GM12878 (cell line): Measurements from ENCODE around the gene CFB. TPM values are rescaled to one million over a fixed set of nuclear protein-coding genes. Genes with fewer than 3 reads are reported as not detected.

Experiments used
- ATF2 ChIP-seq: IDR thresholded peaks from 2 replicates; pipeline ENCODE4 v1.6.1; 2012; ENCODE audit warnings: low read length, inconsistent platforms
- BMI1 ChIP-seq: fragments of 450-650 bp; IDR thresholded peaks from 2 replicates; pipeline ENCODE4 v1.6.1; 2016; ENCODE audit warnings: mild to moderate bottlenecking, moderate library complexity, borderline replicate concordance
- CBFB ChIP-seq: IDR thresholded peaks from 2 replicates; pipeline ENCODE4 v1.6.1; 2016; ENCODE audit warnings: antibody characterized with exemption, low read depth
- CUX1 ChIP-seq: IDR thresholded peaks from 2 replicates; pipeline ENCODE4 v1.6.1; 2012; ENCODE audit warnings: improper control_type of control experiment, low read depth, low read length; ENCODE audit not compliant: insufficient replicate concordance
- HSF1 ChIP-seq: fragments of 150-350 bp; IDR thresholded peaks from 2 replicates; pipeline ENCODE4 v1.6.1; 2014; ENCODE audit warnings: mild to moderate bottlenecking, low read depth, low read length
- MTA3 ChIP-seq: IDR thresholded peaks from 2 replicates; pipeline ENCODE4 v1.6.1; 2012; ENCODE audit warnings: low read length, inconsistent platforms, borderline replicate concordance
- NBN ChIP-seq: fragments of 450-650 bp; IDR thresholded peaks from 2 replicates; pipeline ENCODE4 v1.6.1; 2016
- NFXL1 ChIP-seq: fragments of 450-650 bp; IDR thresholded peaks from 2 replicates; pipeline ENCODE4 v1.6.1; 2017; ENCODE audit warnings: antibody characterized with exemption, mild to moderate bottlenecking, borderline replicate concordance
- NKRF ChIP-seq: fragments of 450-650 bp; conservative IDR thresholded peaks from 2 replicates; pipeline ENCODE4 v1.6.1; 2017; ENCODE audit warnings: mild to moderate bottlenecking, moderate library complexity
- PAX5 ChIP-seq: IDR thresholded peaks from 2 replicates; pipeline ENCODE4 v1.6.1; 2011; ENCODE audit warnings: low read depth, low read length, borderline replicate concordance
- PML ChIP-seq: IDR thresholded peaks from 2 replicates; pipeline ENCODE4 v1.6.1; 2012; ENCODE audit warnings: low read length, inconsistent platforms
- RAD21 ChIP-seq: IDR thresholded peaks from 2 replicates; pipeline ENCODE4 v1.6.1; 2011; ENCODE audit warnings: mild to moderate bottlenecking, low read depth, low read length, moderate library complexity; ENCODE audit not compliant: insufficient read depth
- SMARCA5 ChIP-seq: fragments of 450-650 bp; IDR thresholded peaks from 2 replicates; pipeline ENCODE4 v1.6.1; 2017; ENCODE audit warnings: mild to moderate bottlenecking
- SREBF2 ChIP-seq: IDR thresholded peaks from 2 replicates; pipeline ENCODE4 v1.6.1; 2012; ENCODE audit warnings: mild to moderate bottlenecking, low read length
- SRF ChIP-seq, 2 experiments: IDR thresholded peaks; 2 replicates each; pipeline ENCODE4 v1.6.1; 2011; ENCODE audit warnings: low read depth in 2 of 2, low read length in 2 of 2, mild to moderate bottlenecking in 1 of 2, moderate library complexity in 1 of 2
- STAT1 ChIP-seq: fragments of 450-650 bp; conservative IDR thresholded peaks from 2 replicates; pipeline ENCODE4 v1.6.1; 2014; ENCODE audit warnings: antibody characterized with exemption, mild to moderate bottlenecking
- ZBED1 ChIP-seq: IDR thresholded peaks from 2 replicates; pipeline ENCODE4 v1.6.1; 2016; ENCODE audit warnings: borderline replicate concordance
- ZNF207 ChIP-seq: fragments of 450-650 bp; IDR thresholded peaks from 2 replicates; pipeline ENCODE4 v1.6.1; 2014; ENCODE audit warnings: antibody characterized with exemption, mild to moderate bottlenecking, borderline replicate concordance
- ZNF24 ChIP-seq: fragments of 450-650 bp; IDR thresholded peaks from 2 replicates; pipeline ENCODE4 v1.6.1; 2017; ENCODE audit warnings: antibody characterized with exemption, mild to moderate bottlenecking
- ZZZ3 ChIP-seq: IDR thresholded peaks from 2 replicates; pipeline ENCODE4 v1.6.1; 2011; ENCODE audit warnings: low read depth; ENCODE audit not compliant: control insufficient read depth, insufficient read length
- polyA plus RNA-seq, 11 experiments: library from polyadenylated mRNA; depleted of rRNA in 4 of 11; unstranded in 6 of 11; stranded (reverse) in 5 of 11; fragments of >200 nt; fragmentation: Nextera tagmentation in 4 of 11; fragmentation: Illumina TruSeq in 1 of 11; extraction: Ambion mirVana in 4 of 11; extraction: Trizol in 1 of 11; gene quantifications; 1 replicate in 1 of 11; 2 replicates in 10 of 11; pipeline versions ENCODE4 v1.2.1 to v1.2.3, GENCODE V29; 2011 to 2016; ENCODE audit warnings: inconsistent platforms in 2 of 11, missing spikeins in 2 of 11, low read depth in 1 of 11
- total RNA-seq, 4 experiments: library from RNA; depleted of rRNA in 3 of 4; stranded (reverse); fragments of >200 nt in 3 of 4; fragmentation: Illumina TruSeq in 1 of 4; extraction: Trizol in 1 of 4; gene quantifications; 2 replicates each; pipeline versions ENCODE4 v1.2.1 to v1.2.3, GENCODE V29; 2013 to 2021

CFB gene
- total and polyA plus RNA-seq, 10 of the 15 experiments (the other 5 are each of a cell fraction or from before 2014, with no cell fraction given), result 0.09 to 1.7 (median 0.44) TPM; not detected in 7

GRCh38 chr6:31958741-31959739, 13.1 kb downstream of the CFB start, which contains the start of the genes NELFE and SKIC2 (continued):
- TF ChIP-seq ATF2 (no peak), HSF1 (no peak), MTA3 (no peak), ZBED1 (no peak), CBFB (no peak; the same call in none of the 2 replicates), SRF (IDR thresholded peaks at IDR 0.05; ENCODE audit: low read depth in 2 of 2, low read length in 2 of 2) (peak; percentile 59 to 78), NFXL1 (no peak), NKRF (peak; percentile 88), PML (peak; percentile 86; the same call in 1 of the 2 replicates), SREBF2 (peak; percentile 61), PAX5 (no peak), ZNF207 (peak; percentile 63), CUX1 (peak; percentile 44), ZZZ3 (no peak), RAD21 (no peak), SMARCA5 (no peak; the same call in 1 of the 2 replicates), ZNF24 (no peak), NBN (peak; percentile 93), BMI1 (peak; percentile 49; the same call in 1 of the 2 replicates), STAT1 (no peak)
